Stomach (tissue), 9 donors: ENCODE results near the gene SAP25. TPM values are rescaled to one million over a fixed set of nuclear protein-coding genes. Genes with fewer than 3 reads are reported as not detected.
"Not testable (repeated sequence)": the region's sequence is repeated elsewhere in the genome, so short reads cannot be mapped to it uniquely, and the experiment has no call there.

Experiments used
- DNase-seq, 2 donors: peaks; one replicate each; pipeline versions ENCODE4 v3.0.0 to v3.0.0-alpha.2; 2013 to 2019
- H3K27ac ChIP-seq, 5 donors: fragments of 200-600 bp in 4 of 5; sonication (generic) in 4 of 5; one replicate each; pipeline ENCODE4 v1.5.1; 2013 to 2019; ENCODE audit warnings: mild to moderate bottlenecking in 1 of 5, moderate library complexity in 1 of 5
- H3K27me3 ChIP-seq, 3 donors: fragments of 200-600 bp; sonication (generic); one replicate each; pipeline ENCODE4 v1.5.1; 2017 to 2019; ENCODE audit warnings: mixed run types in 1 of 3
- H3K36me3 ChIP-seq, 4 donors: fragments of 200-600 bp; sonication (generic); 1 replicate in 3 of 4; 2 replicates in 1 of 4; pipeline ENCODE4 v1.5.1; 2016 to 2019
- H3K4me1 ChIP-seq, 4 donors: fragments of 200-600 bp; sonication (generic); one replicate each; pipeline ENCODE4 v1.5.1; 2016 to 2019
- H3K4me3 ChIP-seq, 4 donors: fragments of 200-600 bp; sonication (generic) in 3 of 4; one replicate each; pipeline ENCODE4 v1.5.1; 2016 to 2019; ENCODE audit warnings: mild to moderate bottlenecking in 1 of 4
- H3K9me3 ChIP-seq, 4 donors: fragments of 200-600 bp; sonication (generic); one replicate each; pipeline ENCODE4 v1.5.1; 2016 to 2019
- EP300 ChIP-seq: sonication (generic); formaldehyde crosslinking; IDR thresholded peaks from one replicate; pipeline ENCODE4 v1.6.1; 2017; ENCODE audit warnings: antibody characterized with exemption
- POLR2A ChIP-seq, 4 donors: fragments of 450-650 bp; IDR thresholded peaks; one replicate each; pipeline ENCODE4 v1.6.1; 2016; ENCODE audit warnings: antibody characterized with exemption in 4 of 4, control low read depth in 2 of 4, mild to moderate bottlenecking in 1 of 4, moderate library complexity in 1 of 4
- POLR2AphosphoS5 ChIP-seq, 3 donors: sonication (generic); formaldehyde crosslinking; IDR thresholded peaks; one replicate each; pipeline ENCODE4 v1.6.1; 2016; ENCODE audit warnings: antibody characterized with exemption in 3 of 3
- WGBS, 5 donors: extraction: QIAGEN DNeasy Blood & Tissue Kit in 3 of 5; methylation state at CpG; one replicate each; pipeline versions ENCODE4 v1.1.5 to v1.1.7; 2013 to 2018; 5-methylcytosine and 5-hydroxymethylcytosine counted together
- intact Hi-C: fragments of 100-400 bp; cut with DNase I; formaldehyde crosslinking; loops from one replicate; pipeline ENCODE4 v1.15.1; 2023; ENCODE audit warnings: low total_unique reads
- polyA plus RNA-seq, 3 donors: library from polyadenylated mRNA; stranded (reverse); fragments of 200-250 nt; gene quantifications; one replicate each; pipeline ENCODE4 v1.2.3, GENCODE V29; 2013
- total RNA-seq, 5 donors: library from RNA; depleted of rRNA; stranded (reverse); fragments of >200 nt; gene quantifications; one replicate each; pipeline versions ENCODE4 v1.1.0 to v1.2.3, GENCODE V29; 2014 to 2016
- TF ChIP-seq, protein P1 (sequence below), 7 experiments: fragments of 450-650 bp in 4 of 7; fragments of 200-600 bp in 3 of 7; sonication (generic) in 3 of 7; IDR thresholded peaks; one replicate each; pipeline ENCODE4 v1.5.1; 2016 to 2019; ENCODE audit warnings: antibody characterized with exemption in 7 of 7, control low read depth in 2 of 7, mild to moderate bottlenecking in 1 of 7
- donor health status: healthy with polysubstance abuse.
- donor health status: Bipolar disorder and iron deficiency.
- donor health status: healthy.

Gene SAP25
- total and polyA plus RNA-seq, 8 donors: 0.92 to 4.7 (median 1.8) TPM; not detected in 3

DNA sequence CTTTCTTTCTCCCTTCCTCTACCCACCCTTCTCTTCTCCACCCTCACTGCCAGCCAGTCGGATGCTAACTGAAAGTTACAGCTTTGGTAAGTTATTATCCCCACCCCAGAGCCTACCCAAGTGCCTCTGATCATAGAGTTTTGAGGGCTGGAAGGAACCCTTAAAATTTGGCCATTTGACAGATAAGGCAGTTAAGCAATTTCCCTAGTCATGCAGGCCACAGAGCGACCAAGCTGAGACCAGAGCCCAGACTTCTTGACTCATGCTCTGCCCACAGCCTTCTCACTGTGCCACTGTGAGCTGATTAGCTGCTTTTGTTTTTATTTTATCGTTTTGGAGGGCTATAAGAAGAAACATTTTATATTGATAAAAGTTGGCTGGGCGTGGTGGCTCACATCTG lies 17.2 kb downstream of the SAP25 start:
- 62 to 71% (median 68%) methylated on average over 4 of the region's 4 CpGs for WGBS, 5 donors
- peaks cover 39 to 87% (median 71%) of the 10 kb centered on the region in 4 donors for H3K36me3 ChIP-seq
- no peak for DNase-seq
- H3K4me3 ChIP-seq: no peak overlapping the region
- no peaks in the 10 kb centered on the region for H3K9me3 ChIP-seq
- no peak overlapping the region for H3K27ac ChIP-seq
- TF ChIP-seq, protein P1, sequence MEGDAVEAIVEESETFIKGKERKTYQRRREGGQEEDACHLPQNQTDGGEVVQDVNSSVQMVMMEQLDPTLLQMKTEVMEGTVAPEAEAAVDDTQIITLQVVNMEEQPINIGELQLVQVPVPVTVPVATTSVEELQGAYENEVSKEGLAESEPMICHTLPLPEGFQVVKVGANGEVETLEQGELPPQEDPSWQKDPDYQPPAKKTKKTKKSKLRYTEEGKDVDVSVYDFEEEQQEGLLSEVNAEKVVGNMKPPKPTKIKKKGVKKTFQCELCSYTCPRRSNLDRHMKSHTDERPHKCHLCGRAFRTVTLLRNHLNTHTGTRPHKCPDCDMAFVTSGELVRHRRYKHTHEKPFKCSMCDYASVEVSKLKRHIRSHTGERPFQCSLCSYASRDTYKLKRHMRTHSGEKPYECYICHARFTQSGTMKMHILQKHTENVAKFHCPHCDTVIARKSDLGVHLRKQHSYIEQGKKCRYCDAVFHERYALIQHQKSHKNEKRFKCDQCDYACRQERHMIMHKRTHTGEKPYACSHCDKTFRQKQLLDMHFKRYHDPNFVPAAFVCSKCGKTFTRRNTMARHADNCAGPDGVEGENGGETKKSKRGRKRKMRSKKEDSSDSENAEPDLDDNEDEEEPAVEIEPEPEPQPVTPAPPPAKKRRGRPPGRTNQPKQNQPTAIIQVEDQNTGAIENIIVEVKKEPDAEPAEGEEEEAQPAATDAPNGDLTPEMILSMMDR (IDR thresholded peaks at IDR 0.05): no peak
- TF ChIP-seq POLR2AphosphoS5 (IDR thresholded peaks at IDR 0.05) (no peak), POLR2A (IDR thresholded peaks at IDR 0.05) (no peak), EP300 (no peak)
- peaks cover 4 to 14% (median 12%) of the 10 kb centered on the region in 4 donors for H3K4me1 ChIP-seq
- H3K27me3 ChIP-seq: no peaks in the 10 kb centered on the region
- intact Hi-C loops: no loop called here

DNA sequence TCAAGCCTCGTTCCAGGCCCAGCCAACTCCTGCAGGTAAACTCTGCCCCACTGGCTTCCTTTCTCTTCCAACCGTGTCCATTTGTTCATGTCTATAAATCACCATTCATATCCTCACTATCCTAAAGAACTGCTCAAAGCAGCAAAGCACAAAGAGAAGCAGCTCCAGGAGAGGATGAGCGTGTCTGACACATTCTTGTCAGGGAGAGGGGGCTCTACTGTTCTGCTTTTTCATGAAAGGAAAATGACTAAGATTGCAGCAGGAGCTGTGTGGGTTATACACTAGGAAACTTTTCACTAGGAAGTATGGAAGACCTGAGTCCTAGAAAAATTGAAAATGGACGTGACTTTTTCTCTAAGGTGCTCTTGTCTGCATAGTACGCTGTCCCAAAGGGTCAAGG lies 18.0 kb downstream of the SAP25 start:
- no peak overlapping the region for H3K4me3 ChIP-seq
- intact Hi-C loops: no loop called here
- H3K27ac ChIP-seq: no peak overlapping the region
- no peaks in the 10 kb centered on the region for H3K9me3 ChIP-seq
- no peaks in the 10 kb centered on the region for H3K27me3 ChIP-seq
- H3K4me1 ChIP-seq: peaks cover 4 to 14% (median 12%) of the 10 kb centered on the region in 4 donors
- 85 to 90% (median 86%) methylated on average over 5 of the region's 5 CpGs for WGBS, 5 donors
- H3K36me3 ChIP-seq: peaks cover 42 to 87% (median 74%) of the 10 kb centered on the region in 4 donors
- no peak for DNase-seq
- TF ChIP-seq POLR2AphosphoS5 (IDR thresholded peaks at IDR 0.05) (no peak), POLR2A (IDR thresholded peaks at IDR 0.05) (no peak), EP300 (no peak)
- TF ChIP-seq, protein P1 (IDR thresholded peaks at IDR 0.05): no peak

DNA sequence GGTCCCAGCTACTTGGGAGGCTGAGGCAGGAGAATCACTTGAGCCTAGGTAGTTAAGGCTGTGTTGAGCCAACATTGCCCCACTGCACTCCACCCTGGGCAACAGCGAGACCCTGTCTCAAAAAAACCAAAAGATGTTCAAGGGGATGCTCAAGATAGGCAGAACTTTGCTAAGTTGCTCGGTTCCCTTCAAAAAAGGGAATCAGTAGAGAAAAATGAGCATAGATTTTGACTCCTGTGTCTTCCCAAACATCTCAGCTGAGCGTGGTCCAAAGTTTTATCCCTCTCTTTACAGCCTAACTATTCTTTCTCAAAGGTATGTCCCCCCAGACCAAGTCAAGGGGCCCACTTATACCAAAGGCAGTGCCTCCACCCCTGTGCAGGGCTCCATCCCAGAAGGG lies 20.7 kb downstream of the SAP25 start:
- Histone ChIP-seq H3K9me3 (no peaks in the 10 kb centered on the region), H3K4me1 (peaks cover 12 to 19% (median 18%) of the 10 kb centered on the region in 4 donors), H3K36me3 (peaks cover 47 to 92% (median 87%) of the 10 kb centered on the region in 4 donors), H3K27ac (no peak overlapping the region), H3K4me3 (no peak overlapping the region), H3K27me3 (no peaks in the 10 kb centered on the region)
- no peak for DNase-seq
- WGBS, 5 donors: 95 to 98% (median 96%) methylated on average over 3 of the region's 3 CpGs
- intact Hi-C loops: no loop called here
- TF ChIP-seq POLR2AphosphoS5 (IDR thresholded peaks at IDR 0.05) (no peak), EP300 (no peak), POLR2A (IDR thresholded peaks at IDR 0.05) (no peak)
- TF ChIP-seq, protein P1 (IDR thresholded peaks at IDR 0.05): no peak

DNA sequence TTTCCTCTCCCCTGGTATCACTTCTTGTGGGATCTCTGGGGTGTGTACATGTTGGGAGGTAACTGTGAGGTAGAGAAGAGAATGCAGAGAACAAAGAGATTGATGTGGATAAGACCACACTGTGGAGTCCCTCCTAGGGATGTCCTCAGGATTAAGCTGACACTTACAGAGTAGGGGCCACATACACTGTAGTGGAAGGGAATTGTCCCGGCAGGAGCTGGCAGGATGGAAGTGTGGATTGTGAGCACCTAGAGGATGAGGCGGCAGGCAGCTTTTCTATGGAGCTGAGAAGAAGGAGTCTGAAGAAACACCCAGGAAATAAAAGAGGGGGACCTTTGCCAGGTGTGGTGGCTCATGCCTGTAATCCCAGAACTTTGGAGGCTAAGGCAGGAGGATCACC lies 21.2 kb downstream of the SAP25 start:
- H3K36me3 ChIP-seq: peaks cover 47 to 87% (median 82%) of the 10 kb centered on the region in 4 donors
- no peak for DNase-seq
- H3K4me3 ChIP-seq: no peak overlapping the region
- intact Hi-C loops: no loop called here
- H3K9me3 ChIP-seq: no peaks in the 10 kb centered on the region
- 92 to 97% (median 95%) methylated on average over 2 of the region's 2 CpGs for WGBS, 5 donors
- H3K27me3 ChIP-seq: no peaks in the 10 kb centered on the region
- TF ChIP-seq POLR2AphosphoS5 (IDR thresholded peaks at IDR 0.05) (no peak), EP300 (no peak)
- TF ChIP-seq, protein P1 (IDR thresholded peaks at IDR 0.05): no peak
- H3K27ac ChIP-seq: no peak overlapping the region
- peaks cover 17 to 24% (median 23%) of the 10 kb centered on the region in 4 donors for H3K4me1 ChIP-seq

DNA sequence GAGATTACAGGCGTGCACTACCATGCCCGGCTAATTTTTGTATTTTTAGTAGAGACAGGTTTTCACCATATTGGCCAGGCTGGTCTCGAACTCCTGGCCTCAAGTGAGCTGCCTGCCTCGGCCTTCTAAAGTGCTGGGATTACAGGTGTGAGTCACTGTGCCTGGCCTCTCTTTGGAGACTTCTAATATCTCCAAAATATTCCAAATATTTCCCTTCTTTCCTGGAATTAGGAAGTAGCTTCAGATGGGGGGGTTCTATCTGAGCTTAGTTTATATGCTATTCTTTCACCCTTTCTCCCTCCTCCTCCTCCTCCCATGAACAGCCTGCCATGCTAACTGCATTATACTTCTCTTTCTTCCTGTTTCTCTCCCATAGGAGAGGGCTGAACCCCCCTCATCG lies 25.3 kb downstream of the SAP25 start:
- Histone ChIP-seq H3K4me1 (peaks cover 57 to 65% (median 63%) of the 10 kb centered on the region in 4 donors), H3K36me3 (peaks cover 23 to 48% (median 44%) of the 10 kb centered on the region in 4 donors), H3K27ac (peak overlapping the region in 4 of 5 donors; percentile 88 to 94 (median 90))
- intact Hi-C loops, DNase-seq, H3K4me3 ChIP-seq, H3K9me3 ChIP-seq, H3K27me3 ChIP-seq: not testable (repeated sequence)
- 77 to 87% (median 83%) methylated on average over 5 of the region's 5 CpGs for WGBS, 5 donors
